Heart left ventricle (tissue), 16 donors: ENCODE results near the gene ASMT. TPM values are rescaled to one million over a fixed set of nuclear protein-coding genes. Genes with fewer than 3 reads are reported as not detected.
"Not testable (repeated sequence)": the region's sequence is repeated elsewhere in the genome, so short reads cannot be mapped to it uniquely, and the experiment has no call there.

Experiments
- ATAC-seq, 4 donors: fragments of 200-7000 bp; cut with Tn5 transposase; one replicate each; pipeline ENCODE4 v1.9.1; 2020 to 2022; ENCODE audit warnings: moderate library complexity in 4 of 4, mild to moderate bottlenecking in 3 of 4, moderate number of reproducible peaks in 1 of 4
- DNase-seq, 5 donors: peaks; one replicate each; pipeline ENCODE4 v3.0.0-alpha.2; 2020
- H3K27ac ChIP-seq, 12 donors: fragments of 200-600 bp; sonication (generic) in 4 of 12; one replicate each; pipeline versions ENCODE4 v1.5.0 to v1.8.0; 2016 to 2022; ENCODE audit warnings: mild to moderate bottlenecking in 2 of 12
- H3K27me3 ChIP-seq, 9 donors: fragments of 200-600 bp; sonication (generic) in 2 of 9; one replicate each; pipeline versions ENCODE4 v1.5.1 to v1.8.0; 2016 to 2022; ENCODE audit warnings: mild to moderate bottlenecking in 3 of 9
- H3K36me3 ChIP-seq, 9 donors: fragments of 200-600 bp; sonication (generic) in 2 of 9; one replicate each; pipeline versions ENCODE4 v1.5.0 to v1.8.0; 2018 to 2022; ENCODE audit warnings: mild to moderate bottlenecking in 2 of 9
- H3K4me1 ChIP-seq, 12 donors: fragments of 200-600 bp; sonication (generic) in 4 of 12; one replicate each; pipeline versions ENCODE4 v1.5.0 to v1.8.0; 2016 to 2022; ENCODE audit warnings: mild to moderate bottlenecking in 3 of 12
- H3K4me3 ChIP-seq, 12 donors: fragments of 200-600 bp; sonication (generic) in 4 of 12; one replicate each; pipeline versions ENCODE4 v1.5.0 to v1.8.0; 2017 to 2022; ENCODE audit warnings: mild to moderate bottlenecking in 9 of 12, moderate library complexity in 4 of 12
- H3K9me3 ChIP-seq, 12 donors: fragments of 200-600 bp; sonication (generic) in 4 of 12; one replicate each; pipeline versions ENCODE4 v1.5.0 to v1.8.0; 2016 to 2022; ENCODE audit warnings: mild to moderate bottlenecking in 1 of 12
- POLR2A ChIP-seq, 2 donors: fragments of 450-650 bp; IDR thresholded peaks; one replicate each; pipeline ENCODE4 v1.6.1; 2017; ENCODE audit warnings: antibody characterized with exemption in 2 of 2, mild to moderate bottlenecking in 2 of 2, moderate library complexity in 2 of 2
- WGBS, 4 donors: extraction: QIAGEN DNeasy Blood & Tissue Kit in 2 of 4; methylation state at CpG; one replicate each; pipeline versions ENCODE4 v1.1.5 to v1.1.7; 2013 to 2018; 5-methylcytosine and 5-hydroxymethylcytosine counted together
- intact Hi-C, 10 donors: fragments of 100-400 bp; cut with DNase I; formaldehyde crosslinking; loops; one replicate each; pipeline versions ENCODE4 v1.11.1 to v1.14.2; 2022
- polyA plus RNA-seq, 2 donors: library from polyadenylated mRNA; stranded (reverse); fragments of 200-250 nt; gene quantifications; one replicate each; pipeline ENCODE4 v1.2.3, GENCODE V29; 2013
- total RNA-seq, 9 donors: library from RNA; depleted of rRNA in 2 of 9; stranded (reverse); fragments of >200 nt in 2 of 9; fragmentation: NEBNext Ultra II Directional in 3 of 9; extraction: Animal tissue kit (Norgen Biotek cat#: 25700) in 3 of 9; gene quantifications; one replicate each; pipeline versions ENCODE4 v1.1.0 to v1.2.4, GENCODE V29; 2016 to 2023
- TF ChIP-seq, protein P1 (sequence below), 12 donors: fragments of 200-600 bp; sonication (generic) in 4 of 12; IDR thresholded peaks; one replicate each; pipeline versions ENCODE4 v1.5.0 to v1.8.0; 2018 to 2022; ENCODE audit warnings: antibody characterized with exemption in 12 of 12, mild to moderate bottlenecking in 5 of 12
- donor health status: ischemic (EF 13 %, LVEDD 7.1; RV severe dilation, severe dysfunction).
- donor health status: healthy with polysubstance abuse.
- donor health status: DM: no; HTN: yes; CAD: no.
- donor health status: DM: no; HTN: no; CAD: no.
- donor health status: ischemic (EF 25% LVEDD 6.9; RV normal size, moderate dysfunction).
- donor health status: ischemic (EF 25% LVEDD 5.7; RV mildly dilated, moderate dysfunction).
- donor health status: healthy.
- donor health status: DM: yes; HTN: yes; CAD: no.
- donor health status: ischemic (EF 35%, LVEDD 5.7; RV mildly dilated, moderate dysfunction).
- donor health status: nonischemic (EF 11% LVEDD 7.7; RV severe dilation, severe dysfunction).
- donor health status: DM: yes; HTN: yes; CAD: no.
- donor health status: PGD.
- donor health status: ischemic (EF 29% LVEDD 5.4; RV normal size, mild dysfunction).
- donor health status: nonischemic (EF 23%, LVEDD 6.1; RV moderate dilation, normal function).

The ASMT gene
- total and polyA plus RNA-seq, 11 donors: 0.11 TPM; not detected in 10

DNA sequence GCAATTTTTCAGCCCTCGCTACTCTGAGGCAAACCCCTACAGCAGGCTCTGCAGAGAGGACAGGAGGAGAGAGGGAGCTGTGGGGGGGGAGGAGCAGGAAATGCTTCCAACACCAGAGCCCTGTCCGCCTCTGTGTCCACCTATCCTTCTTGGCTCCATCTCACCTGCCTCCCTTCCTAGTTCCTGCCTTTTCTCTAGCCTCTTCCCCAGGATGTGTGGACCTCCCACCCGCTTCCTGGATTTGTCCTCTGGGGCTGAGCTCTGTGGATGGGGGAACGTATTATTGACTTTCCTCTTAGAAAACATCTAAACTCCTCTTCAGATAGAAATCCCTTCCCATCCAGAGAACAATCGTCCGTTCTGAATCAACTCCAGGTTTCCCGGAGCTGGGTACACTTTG, 14.4 kb downstream of the ASMT start:
- ATAC-seq: peak in 1 of 4 donors; percentile 72
- peak overlapping the region in 1 of 12 donors; percentile 29 for H3K27ac ChIP-seq
- WGBS, 4 donors: 57 to 64% (median 60%) methylated on average over 7 of the region's 7 CpGs

DNA sequence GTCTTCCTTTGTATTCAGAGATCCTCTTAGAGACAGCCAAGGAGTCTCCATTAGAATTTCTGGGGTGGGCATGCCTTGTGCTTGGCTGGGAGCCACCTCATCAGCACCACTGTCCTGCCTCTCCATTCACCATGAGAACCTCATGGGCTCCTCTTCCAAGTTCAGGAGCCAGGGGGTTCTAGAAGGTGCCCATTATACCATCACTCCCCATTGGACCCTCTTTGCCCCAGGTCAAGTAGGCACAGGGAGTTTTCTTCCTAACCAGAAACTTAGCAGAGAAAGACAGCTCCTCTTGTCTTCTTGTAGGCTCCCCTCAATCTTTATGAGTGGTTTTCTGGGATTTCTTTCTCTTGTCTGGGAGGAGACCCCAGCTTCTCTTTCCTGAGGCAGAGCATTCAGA, 31.1 kb downstream of the ASMT start:
- ATAC-seq: no peak
- peaks cover 0 to 12% (median 0%) of the 10 kb centered on the region in 9 donors for H3K27me3 ChIP-seq
- no peak overlapping the region for H3K27ac ChIP-seq
- TF ChIP-seq, protein P1, sequence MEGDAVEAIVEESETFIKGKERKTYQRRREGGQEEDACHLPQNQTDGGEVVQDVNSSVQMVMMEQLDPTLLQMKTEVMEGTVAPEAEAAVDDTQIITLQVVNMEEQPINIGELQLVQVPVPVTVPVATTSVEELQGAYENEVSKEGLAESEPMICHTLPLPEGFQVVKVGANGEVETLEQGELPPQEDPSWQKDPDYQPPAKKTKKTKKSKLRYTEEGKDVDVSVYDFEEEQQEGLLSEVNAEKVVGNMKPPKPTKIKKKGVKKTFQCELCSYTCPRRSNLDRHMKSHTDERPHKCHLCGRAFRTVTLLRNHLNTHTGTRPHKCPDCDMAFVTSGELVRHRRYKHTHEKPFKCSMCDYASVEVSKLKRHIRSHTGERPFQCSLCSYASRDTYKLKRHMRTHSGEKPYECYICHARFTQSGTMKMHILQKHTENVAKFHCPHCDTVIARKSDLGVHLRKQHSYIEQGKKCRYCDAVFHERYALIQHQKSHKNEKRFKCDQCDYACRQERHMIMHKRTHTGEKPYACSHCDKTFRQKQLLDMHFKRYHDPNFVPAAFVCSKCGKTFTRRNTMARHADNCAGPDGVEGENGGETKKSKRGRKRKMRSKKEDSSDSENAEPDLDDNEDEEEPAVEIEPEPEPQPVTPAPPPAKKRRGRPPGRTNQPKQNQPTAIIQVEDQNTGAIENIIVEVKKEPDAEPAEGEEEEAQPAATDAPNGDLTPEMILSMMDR (IDR thresholded peaks at IDR 0.05): no peak
- TF ChIP-seq POLR2A (IDR thresholded peaks at IDR 0.05): no peak
- H3K9me3 ChIP-seq: peaks cover 0 to 19% (median 8%) of the 10 kb centered on the region in 12 donors
- no peak overlapping the region for H3K4me3 ChIP-seq
- no peak for DNase-seq
- intact Hi-C loops: loop anchor here in 4 of 10 donors (5.0 to 10.0 kb wide), 2 partner anchors 191 to 946 kb away; partner anchors contain the start of gene ASMTL (in 1 of the 4)
- H3K4me1 ChIP-seq: no peaks in the 10 kb centered on the region
- H3K36me3 ChIP-seq: no peaks in the 10 kb centered on the region

More for the DNA sequence above, 14.4 kb downstream of the ASMT start:
- TF ChIP-seq POLR2A (IDR thresholded peaks at IDR 0.05): no peak
- TF ChIP-seq, protein P1 (IDR thresholded peaks at IDR 0.05): no peak
- no peaks in the 10 kb centered on the region for H3K36me3 ChIP-seq
- DNase-seq: no peak
- no peaks in the 10 kb centered on the region for H3K27me3 ChIP-seq
- H3K4me1 ChIP-seq: peaks cover 0 to 5% (median 0%) of the 10 kb centered on the region in 12 donors
- no peak overlapping the region for H3K4me3 ChIP-seq
- H3K9me3 ChIP-seq: no peaks in the 10 kb centered on the region
- intact Hi-C loops: no loop called here

DNA sequence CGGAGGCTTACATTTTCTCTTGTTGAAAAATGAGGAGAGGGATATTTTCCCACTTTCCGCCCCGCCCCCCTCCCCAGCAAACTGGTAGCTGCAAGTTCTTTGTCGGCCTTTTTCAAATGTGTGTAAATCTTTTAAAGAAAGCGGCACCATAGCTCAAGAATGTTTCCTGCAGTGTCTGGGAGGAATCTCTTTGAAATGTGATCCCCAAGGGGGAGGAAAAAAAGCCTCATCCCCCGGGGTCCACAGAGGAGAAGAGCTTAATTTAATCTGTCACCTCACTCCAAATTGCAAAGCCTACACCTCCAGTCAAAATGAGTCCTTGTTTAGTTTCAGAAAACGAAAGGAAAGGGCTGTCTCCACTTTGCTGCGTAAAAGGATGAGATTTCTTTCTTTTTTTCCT, 34.8 kb downstream of the ASMT start:
- H3K27me3 ChIP-seq: peaks cover 0 to 12% (median 0%) of the 10 kb centered on the region in 9 donors
- ATAC-seq (no peak), DNase-seq (no peak)
- no peak overlapping the region for H3K4me3 ChIP-seq
- peaks cover 0 to 19% (median 8%) of the 10 kb centered on the region in 12 donors for H3K9me3 ChIP-seq
- TF ChIP-seq, protein P1 (IDR thresholded peaks at IDR 0.05): no peak
- TF ChIP-seq POLR2A (IDR thresholded peaks at IDR 0.05): no peak
- intact Hi-C loops: loop anchor here (5.0 to 10.0 kb wide), 3 partner anchors 195 to 1165 kb away; partner anchors contain the start of gene ASMTL (in 1 of the 10)
- H3K36me3 ChIP-seq: no peaks in the 10 kb centered on the region
- no peaks in the 10 kb centered on the region for H3K4me1 ChIP-seq
- 28 to 37% (median 29%) methylated on average over 8 of the region's 8 CpGs for WGBS, 4 donors
- no peak overlapping the region for H3K27ac ChIP-seq

DNA sequence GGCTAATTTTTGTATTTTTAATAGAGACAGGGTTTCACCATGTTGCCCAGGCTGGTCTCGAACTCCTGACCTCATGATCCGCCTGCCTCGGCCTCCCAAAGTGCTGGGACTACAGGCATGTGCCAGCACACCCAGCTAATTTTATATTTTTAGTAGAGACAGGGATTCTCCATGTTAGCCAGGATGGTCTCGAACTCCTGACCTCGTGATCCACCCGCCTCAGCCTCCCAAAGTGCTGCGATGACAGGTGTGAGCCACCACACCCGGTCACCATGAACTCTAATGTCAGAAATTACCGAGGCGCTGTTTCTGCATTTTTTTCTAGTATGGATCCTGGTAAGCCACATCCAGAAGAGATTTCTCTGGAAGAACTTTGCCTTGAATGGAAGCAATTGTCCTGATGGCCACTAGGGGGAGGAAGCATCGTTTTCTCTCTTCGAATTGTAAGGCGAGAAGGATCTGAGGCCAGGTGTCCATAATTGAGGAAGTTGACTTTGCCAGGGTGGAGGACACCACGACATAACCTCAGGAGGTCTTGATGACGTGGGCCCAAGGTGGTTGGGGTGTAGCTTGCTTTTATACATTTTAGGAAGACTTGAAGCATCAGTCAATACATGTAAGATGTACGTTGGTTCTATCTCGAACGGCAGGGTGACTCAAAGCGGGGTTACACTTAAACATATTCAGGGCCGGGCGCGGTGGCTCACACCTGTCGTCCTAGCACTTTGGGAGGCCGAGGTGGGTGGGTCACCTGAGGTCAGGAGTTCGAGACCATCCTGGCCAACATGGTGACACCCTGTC, 37.4 kb downstream of the ASMT start:
- H3K27me3 ChIP-seq: peaks cover 0 to 12% (median 0%) of the 10 kb centered on the region in 9 donors
- not testable (repeated sequence) for DNase-seq, H3K36me3 ChIP-seq, H3K9me3 ChIP-seq, H3K4me1 ChIP-seq, H3K27ac ChIP-seq, H3K4me3 ChIP-seq
- TF ChIP-seq, protein P1 (IDR thresholded peaks at IDR 0.05): peak; percentile 69 to 91 (median 79)
- intact Hi-C loops: loop anchor here in 7 of 10 donors (1.0 to 10.0 kb wide), 4 partner anchors 940 to 1163 kb away; no protein-coding TSS in a partner anchor
- ATAC-seq: peak in 2 of 4 donors; percentile 31 to 36
- 57 to 61% (median 60%) methylated on average over 25 of the region's 25 CpGs for WGBS, 4 donors
